Muscle of leg (tissue), 11 donors: ENCODE measurements around the gene RHEX. TPM values are rescaled to one million over a fixed set of nuclear protein-coding genes. Genes with fewer than 3 reads are reported as not detected.

ENCODE experiments used
- DNase-seq: peaks from one replicate; pipeline ENCODE4 v3.0.0; 2013
- H3K27ac ChIP-seq: one replicate; pipeline ENCODE4 v1.5.1; 2013; ENCODE audit warnings: mild to moderate bottlenecking, low read length, control low read depth
- H3K27me3 ChIP-seq: one replicate; pipeline ENCODE4 v1.6.1; 2013; ENCODE audit warnings: low read length; ENCODE audit not compliant: control insufficient read depth, insufficient read depth
- H3K36me3 ChIP-seq: one replicate; pipeline ENCODE4 v1.6.1; 2013; ENCODE audit warnings: low read length; ENCODE audit not compliant: control insufficient read depth, insufficient read depth
- H3K4me1 ChIP-seq: one replicate; pipeline ENCODE4 v1.6.1; 2013; ENCODE audit warnings: low read length; ENCODE audit not compliant: control insufficient read depth, insufficient read depth
- H3K4me3 ChIP-seq: one replicate; pipeline ENCODE4 v1.5.1; 2013; ENCODE audit warnings: low read length, control low read depth
- H3K9me3 ChIP-seq: replicated peaks from 2 replicates; pipeline ENCODE4 v1.6.1; 2013; ENCODE audit warnings: low read depth, low read length; ENCODE audit not compliant: control insufficient read depth
- WGBS: methylation state at CpG from one replicate; pipeline ENCODE4 v1.1.5; 2013; ENCODE audit warnings: missing lambda C conversion rate; ENCODE audit not compliant: insufficient coverage; 5-methylcytosine and 5-hydroxymethylcytosine counted together
- polyA plus RNA-seq, 8 donors: library from polyadenylated mRNA; unstranded; fragments of 120-200 nt; gene quantifications; one replicate each; pipeline versions ENCODE4 v1.2.1 to v1.2.3, GENCODE V29; 2013; ENCODE audit warnings: inconsistent platforms in 1 of 8, low replicate concordance in 1 of 8; ENCODE audit not compliant: insufficient read length in 8 of 8, insufficient read depth in 1 of 8
- total RNA-seq: library from RNA; stranded (reverse); fragments of 120-200 nt; gene quantifications from one replicate; pipeline ENCODE4 v1.2.4, GENCODE V29; 2013

RHEX gene
- total and polyA plus RNA-seq, 9 donors = 0.17 to 0.65 (median 0.36) TPM

DNA sequence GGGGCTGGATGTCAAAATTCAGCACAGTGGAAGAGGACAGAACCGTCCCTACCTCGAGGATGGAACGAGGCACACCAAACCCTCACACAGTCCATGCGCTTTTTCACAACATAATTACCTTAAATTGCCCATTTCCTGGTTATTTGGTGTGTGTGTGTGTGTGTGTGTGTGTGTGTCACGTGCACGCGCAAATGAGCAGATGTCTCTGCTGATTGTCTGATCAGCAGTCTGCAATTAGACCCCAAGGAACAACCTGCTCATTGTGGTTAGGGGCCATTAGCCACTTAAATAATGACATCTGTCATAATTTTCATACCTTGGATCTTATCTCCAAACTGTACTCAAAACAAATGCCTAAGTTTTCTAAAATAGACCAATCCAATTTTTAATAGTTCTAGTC is 41.1 kb downstream of the RHEX start:
- Histone ChIP-seq H3K27me3 (no peaks in the 10 kb centered on the region), H3K4me1 (no peaks in the 10 kb centered on the region), H3K27ac (no peak overlapping the region), H3K4me3 (no peak overlapping the region), H3K9me3 (no peaks in the 10 kb centered on the region), H3K36me3 (no peaks in the 10 kb centered on the region)
- no peak for DNase-seq
- 50% methylated on average over 2 of the region's 7 CpGs for WGBS

DNA sequence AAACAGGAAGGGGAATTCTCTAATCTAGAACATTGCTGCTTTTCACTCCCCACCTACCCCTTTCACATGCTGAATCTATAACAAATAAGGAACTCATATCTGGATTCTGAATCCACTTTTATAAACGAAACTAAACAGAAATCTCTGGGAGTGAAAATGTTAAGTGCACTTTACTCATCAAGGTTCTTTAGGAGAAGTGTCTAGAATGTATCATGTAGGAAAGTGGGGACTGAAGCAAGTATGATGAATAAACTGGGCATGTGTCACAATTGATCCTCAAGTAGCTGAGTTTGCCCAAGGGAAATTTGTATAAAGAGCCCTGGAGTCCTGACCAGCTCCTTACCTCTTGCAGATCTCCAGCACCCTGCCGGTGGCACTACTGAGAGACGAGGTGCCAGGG is 44.4 kb downstream of the RHEX start:
- H3K27me3 ChIP-seq = no peaks in the 10 kb centered on the region
- no peaks in the 10 kb centered on the region for H3K4me1 ChIP-seq
- H3K9me3 ChIP-seq = no peaks in the 10 kb centered on the region
- H3K36me3 ChIP-seq = no peaks in the 10 kb centered on the region
- no peak overlapping the region for H3K4me3 ChIP-seq
- no peak for DNase-seq
- WGBS = 91% methylated on average over 2 of the region's 3 CpGs
- no peak overlapping the region for H3K27ac ChIP-seq

DNA sequence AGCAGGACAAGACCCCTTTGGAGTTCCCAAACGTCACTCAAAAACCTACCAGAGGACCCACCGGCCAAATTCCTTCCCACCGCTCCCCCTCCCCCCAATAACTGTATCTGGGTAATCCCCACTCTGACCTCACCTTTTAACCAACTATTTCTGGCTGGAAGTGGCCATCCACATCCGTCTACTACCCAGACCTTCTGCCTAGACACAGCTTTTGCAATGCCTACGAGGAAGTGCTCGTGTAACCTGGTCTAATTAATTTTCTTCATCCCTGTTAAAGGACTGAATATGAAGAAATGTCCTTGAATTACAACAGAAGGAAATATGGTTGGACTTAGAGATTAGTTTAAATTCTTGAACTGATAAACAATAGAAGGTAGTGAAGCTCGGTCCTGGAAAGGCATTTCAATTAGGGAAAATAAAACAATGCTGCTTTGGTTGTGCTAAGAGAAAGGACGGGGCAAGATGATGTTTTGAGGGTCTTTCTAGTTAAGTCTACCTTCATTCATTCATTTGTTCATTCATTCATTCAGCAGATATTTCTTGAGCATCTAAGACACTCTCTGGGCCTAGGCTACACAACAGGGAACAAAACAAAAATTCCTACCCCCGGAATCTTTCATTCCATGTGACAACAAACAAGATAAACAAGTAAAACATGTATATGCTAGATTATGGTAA is 45.4 kb downstream of the RHEX start:
- Histone ChIP-seq H3K4me1 (no peaks in the 10 kb centered on the region), H3K9me3 (no peaks in the 10 kb centered on the region), H3K4me3 (no peak overlapping the region), H3K27ac (no peak overlapping the region), H3K27me3 (no peaks in the 10 kb centered on the region), H3K36me3 (no peaks in the 10 kb centered on the region)
- WGBS = 80% methylated on average over 4 of the region's 9 CpGs
- DNase-seq = no peak

DNA sequence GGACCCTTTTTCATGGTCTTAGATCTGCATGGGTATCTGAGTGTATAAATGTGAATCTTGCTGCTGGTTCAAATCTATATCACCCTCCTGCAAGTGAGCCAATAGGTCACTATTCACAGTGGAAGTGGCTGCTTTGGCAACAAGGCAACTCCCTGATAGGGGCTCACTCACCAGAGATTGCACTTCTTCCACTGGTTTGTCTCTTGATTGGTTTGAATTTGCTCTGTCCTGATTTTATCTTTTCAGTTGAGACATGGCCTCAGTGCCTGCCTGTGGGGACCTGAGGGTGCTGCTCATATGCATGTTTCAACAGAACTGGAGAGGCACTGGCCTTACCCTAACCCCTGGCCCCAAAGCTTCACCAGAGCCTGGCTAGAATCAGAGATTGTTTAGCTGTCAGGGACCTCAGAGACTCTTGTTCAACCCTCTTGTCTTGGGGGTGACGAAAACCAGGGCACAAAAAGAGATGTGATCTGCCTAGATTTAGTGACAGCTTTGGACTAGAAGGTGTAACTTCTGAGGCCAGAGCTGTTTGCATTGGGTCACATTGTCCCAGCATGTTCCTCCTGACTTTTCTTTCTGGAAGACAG is 47.3 kb downstream of the RHEX start:
- H3K4me3 ChIP-seq = no peak overlapping the region
- no peaks in the 10 kb centered on the region for H3K9me3 ChIP-seq
- WGBS = 88% methylated on average over 1 of the region's 1 CpG
- no peak for DNase-seq
- no peaks in the 10 kb centered on the region for H3K27me3 ChIP-seq
- no peaks in the 10 kb centered on the region for H3K36me3 ChIP-seq
- no peaks in the 10 kb centered on the region for H3K4me1 ChIP-seq
- H3K27ac ChIP-seq = no peak overlapping the region

DNA sequence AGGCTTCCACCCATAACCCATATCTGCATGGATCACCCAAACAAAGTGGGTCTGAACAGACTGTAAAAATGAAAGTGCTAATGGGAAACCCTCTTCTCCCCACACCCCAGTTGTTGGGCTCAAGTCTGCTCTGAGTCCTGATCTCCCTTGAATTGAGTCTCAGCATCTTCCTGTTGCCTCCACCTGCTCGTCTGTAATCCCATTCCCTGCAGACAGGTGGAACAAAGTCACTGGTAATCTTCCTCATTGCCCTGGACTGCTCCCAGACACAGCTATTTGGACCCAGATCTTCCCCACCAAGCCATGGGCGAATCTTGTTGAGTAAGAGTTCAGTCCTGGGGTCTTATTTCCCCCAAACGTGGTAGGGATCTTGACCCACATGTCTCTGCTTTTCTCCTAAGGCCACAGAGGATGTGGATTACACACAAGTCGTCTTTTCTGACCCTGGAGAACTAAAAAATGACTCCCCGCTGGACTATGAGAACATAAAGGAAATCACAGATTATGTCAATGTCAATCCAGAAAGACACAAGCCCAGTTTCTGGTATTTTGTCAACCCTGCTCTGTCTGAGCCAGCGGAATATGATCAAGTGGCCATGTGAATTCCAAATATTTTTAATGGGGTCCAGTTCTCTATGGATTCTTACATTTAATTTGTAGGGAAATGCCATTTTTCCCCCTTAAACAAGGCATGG is 48.5 kb downstream of the RHEX start:
- Histone ChIP-seq H3K4me1 (peaks cover 5% of the 10 kb centered on the region), H3K27me3 (no peaks in the 10 kb centered on the region), H3K36me3 (no peaks in the 10 kb centered on the region), H3K27ac (no peak overlapping the region), H3K9me3 (no peaks in the 10 kb centered on the region), H3K4me3 (no peak overlapping the region)
- DNase-seq = no peak
- 64% methylated on average over 2 of the region's 6 CpGs for WGBS

DNA sequence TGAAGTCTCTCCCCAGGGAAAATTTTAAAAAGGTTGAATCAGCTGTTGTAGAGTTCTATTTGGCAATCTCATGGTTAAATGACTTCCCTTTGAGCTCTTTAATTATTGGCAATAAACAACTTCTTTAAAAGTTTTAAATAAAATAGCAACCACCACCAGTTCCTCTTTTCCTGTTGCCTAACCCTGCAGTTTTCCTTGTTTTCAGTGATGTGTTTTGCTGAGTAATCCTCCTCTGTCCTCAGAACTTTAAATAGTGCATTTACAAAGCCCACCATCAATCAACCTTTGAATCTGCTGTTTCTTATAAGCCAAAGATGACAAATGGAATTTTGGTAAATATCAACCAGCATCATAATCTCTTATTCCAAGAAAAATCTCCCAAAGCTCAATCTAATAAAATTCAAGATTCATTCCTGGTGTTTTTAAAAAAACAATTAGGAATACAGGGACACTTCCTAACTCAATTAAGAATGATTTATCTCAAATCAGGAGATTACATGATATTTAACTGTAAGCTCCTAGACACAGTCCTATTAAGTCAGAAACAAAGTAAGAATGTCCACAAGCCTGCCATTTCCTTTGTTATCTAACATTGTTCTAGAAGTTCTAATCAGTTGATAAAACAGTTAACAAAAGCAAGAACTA is 49.4 kb downstream of the RHEX start:
- Histone ChIP-seq H3K9me3 (no peaks in the 10 kb centered on the region), H3K27me3 (no peaks in the 10 kb centered on the region), H3K27ac (no peak overlapping the region), H3K4me1 (peaks cover 10% of the 10 kb centered on the region), H3K36me3 (no peaks in the 10 kb centered on the region), H3K4me3 (no peak overlapping the region)
- DNase-seq = peak; percentile 57

DNA sequence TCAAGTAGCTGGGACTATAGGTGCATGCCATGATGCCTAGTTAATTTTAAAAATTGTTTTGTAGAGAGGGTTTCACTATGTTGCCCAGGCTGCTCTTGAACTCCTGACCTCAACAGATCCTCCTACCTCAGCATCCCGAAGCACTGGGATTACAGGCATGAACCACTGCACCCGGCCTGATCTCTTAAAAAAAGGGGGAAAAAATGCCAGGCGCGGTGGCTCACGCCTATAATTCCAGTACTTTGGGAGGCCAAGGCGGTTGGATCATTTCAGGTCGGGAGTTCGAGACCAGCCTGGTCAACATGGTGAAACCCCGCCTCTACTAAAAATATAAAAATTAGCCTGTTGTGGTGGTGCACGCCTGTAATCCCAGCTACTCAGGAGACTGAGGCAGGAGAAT is 51.0 kb downstream of the RHEX start:
- Histone ChIP-seq H3K4me1 (peaks cover 10% of the 10 kb centered on the region), H3K36me3 (no peaks in the 10 kb centered on the region), H3K27ac (no peak overlapping the region), H3K27me3 (no peaks in the 10 kb centered on the region), H3K4me3 (no peak overlapping the region), H3K9me3 (no peaks in the 10 kb centered on the region)
- WGBS = 73% methylated on average over 4 of the region's 10 CpGs
- no peak for DNase-seq

DNA sequence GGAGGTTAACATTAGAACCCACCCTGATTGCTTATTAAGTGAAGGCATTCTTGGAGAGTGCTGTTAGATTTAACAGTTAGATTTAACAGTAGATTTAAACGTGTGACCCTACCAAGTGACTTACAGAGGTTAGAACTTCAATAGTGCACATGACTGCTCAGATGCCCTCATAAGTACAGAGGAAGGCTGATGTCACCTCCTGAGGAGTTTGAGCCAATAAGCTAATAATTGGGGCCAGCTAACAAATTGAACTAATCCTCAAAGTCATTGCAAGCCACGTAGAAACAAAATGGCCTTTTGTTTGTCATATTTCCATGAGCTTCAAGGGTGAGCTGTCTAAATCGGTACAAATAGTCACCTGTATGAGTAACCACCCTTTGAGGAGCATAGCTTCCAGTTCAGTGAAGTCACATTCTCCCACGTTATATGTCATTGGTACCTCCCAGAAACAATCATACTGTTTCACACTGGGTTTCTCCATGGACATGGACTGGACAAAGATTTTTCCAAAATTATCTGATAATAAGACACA is 52.6 kb downstream of the RHEX start:
- no peaks in the 10 kb centered on the region for H3K27me3 ChIP-seq
- WGBS = 70% methylated on average over 3 of the region's 4 CpGs

DNA sequence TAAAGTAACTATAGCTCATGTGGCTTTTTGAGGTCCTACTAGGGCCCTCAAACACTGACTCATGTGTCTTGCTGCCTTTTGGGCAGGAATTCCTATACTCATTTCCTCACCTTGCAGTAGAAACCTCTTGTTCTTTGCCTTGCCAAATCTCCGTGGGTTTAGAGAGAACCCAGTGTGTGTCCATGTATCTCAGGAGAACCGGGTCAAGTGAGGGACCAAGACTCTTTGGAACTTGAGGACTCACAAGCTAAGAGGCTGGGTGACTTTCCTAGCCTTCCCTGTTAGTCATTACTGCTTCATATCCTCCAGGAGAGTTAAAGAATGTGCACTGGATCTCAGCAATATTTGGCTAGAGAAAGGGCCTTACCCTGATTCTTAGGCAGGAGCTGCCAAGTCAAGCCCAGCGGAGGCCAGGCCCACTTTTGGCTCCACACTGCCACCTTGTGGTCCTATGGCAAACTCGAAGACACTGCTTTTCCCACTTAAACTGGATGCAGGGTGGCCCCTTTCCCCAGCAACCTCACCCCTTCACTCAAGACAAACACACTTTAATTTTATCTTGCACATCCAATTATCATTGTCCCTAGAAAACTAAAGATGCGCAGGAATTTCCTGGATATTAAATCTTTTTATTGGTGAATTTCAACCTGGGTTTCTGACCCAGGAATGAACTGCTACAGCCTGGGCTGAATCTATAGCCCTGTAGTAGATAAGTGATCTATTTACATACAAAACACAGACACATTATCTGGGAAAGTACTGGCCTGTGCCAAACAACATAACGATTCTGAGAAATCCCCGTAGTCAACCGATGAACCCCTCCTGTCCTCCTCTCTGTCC is 53.6 kb downstream of the RHEX start:
- Histone ChIP-seq H3K4me3 (no peak overlapping the region), H3K9me3 (no peaks in the 10 kb centered on the region), H3K4me1 (peaks cover 10% of the 10 kb centered on the region), H3K27me3 (no peaks in the 10 kb centered on the region), H3K27ac (no peak overlapping the region), H3K36me3 (no peaks in the 10 kb centered on the region)
- peak; percentile 91 for DNase-seq
- WGBS = 25% methylated on average over 4 of the region's 8 CpGs

More for the DNA sequence above, 52.6 kb downstream of the RHEX start:
- DNase-seq = no peak
- Histone ChIP-seq H3K27ac (no peak overlapping the region), H3K9me3 (no peaks in the 10 kb centered on the region), H3K36me3 (no peaks in the 10 kb centered on the region), H3K4me3 (no peak overlapping the region), H3K4me1 (peaks cover 10% of the 10 kb centered on the region)
